NOMO-1 (cell line): ENCODE data around the gene ORM2.
"Not testable (repeated sequence)": the region's sequence is repeated elsewhere in the genome, so short reads cannot be mapped to it uniquely, and the experiment has no call there.

ENCODE experiments used
- DNase-seq, 2 experiments: peaks; one replicate each; lab custom pipeline; 2025; ENCODE audit not compliant: unreplicated experiment in 2 of 2; lab: John Stamatoyannopoulos, UW

Gene ORM2

DNA sequence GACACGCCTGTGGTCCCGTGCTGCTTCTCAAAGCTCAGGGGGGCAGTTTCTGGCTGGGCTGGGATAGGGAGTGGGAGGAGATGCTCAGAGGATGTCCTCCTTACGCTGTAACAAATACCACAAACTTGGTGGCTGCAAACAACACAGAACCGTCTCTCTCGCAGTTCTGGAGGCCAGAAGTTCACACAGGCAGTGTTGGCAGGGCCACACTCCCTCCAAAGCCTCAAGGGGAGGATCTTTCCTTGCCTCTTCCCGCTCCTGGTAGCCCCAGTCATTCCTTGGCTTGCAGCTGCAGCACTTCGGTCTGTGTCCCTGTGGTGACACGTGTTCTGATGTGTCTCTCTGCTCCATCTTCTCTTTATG lies 17.2 kb upstream of the ORM2 start:
- DNase-seq = no peak

DNA sequence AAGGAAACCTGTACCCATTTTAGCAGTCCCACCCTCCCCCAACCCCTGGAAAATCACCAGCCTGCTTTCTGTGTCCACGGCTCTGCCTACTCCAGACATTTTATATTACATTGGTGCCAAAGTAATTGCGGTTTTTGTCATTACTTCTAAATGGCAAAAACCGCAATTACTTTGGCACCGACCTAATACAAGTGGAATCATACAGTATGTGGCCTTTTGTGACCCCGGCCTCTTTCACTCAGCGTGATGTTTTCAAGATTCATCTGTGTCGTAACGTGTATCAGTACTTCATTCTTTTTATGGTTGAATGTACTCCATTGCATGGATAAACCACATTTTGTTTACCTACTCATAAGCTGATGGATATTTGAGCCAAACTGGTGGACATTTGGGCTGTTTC lies 16.5 kb upstream of the ORM2 start:
- DNase-seq = no peak

DNA sequence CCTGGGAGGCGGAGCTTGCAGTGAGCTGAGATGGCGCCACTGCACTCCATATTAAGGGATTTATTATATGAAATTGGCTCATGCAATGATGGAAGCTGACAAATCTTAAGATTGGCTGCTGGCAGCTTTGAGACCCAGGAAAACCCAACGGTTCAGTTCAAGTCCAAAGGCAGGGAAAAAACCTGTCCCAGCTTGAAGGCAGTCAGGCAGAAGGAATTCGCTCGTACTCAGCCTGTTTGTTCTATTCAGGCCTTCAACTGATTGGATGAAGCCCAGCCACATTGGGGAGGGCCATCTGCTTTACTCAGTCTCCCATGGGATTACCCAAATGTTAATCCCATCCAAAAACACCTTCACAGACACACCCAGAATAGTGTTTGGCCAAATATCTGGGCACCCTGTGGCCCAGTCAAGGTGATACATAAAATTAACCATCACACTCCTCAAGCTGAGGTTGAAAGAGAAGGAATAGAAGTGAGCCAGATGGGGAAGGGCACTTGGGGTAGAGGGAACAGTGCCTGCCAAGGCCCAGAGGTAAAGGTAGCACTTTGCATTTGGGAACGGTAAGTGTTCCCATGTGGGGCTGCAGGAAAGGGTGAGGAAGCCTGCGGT lies 15.3 kb upstream of the ORM2 start:
- DNase-seq = no peak

- no peak for DNase-seq
Observed at GRCh38 chr9:114314881-114315722, 14.6 kb upstream of the ORM2 start.

DNA sequence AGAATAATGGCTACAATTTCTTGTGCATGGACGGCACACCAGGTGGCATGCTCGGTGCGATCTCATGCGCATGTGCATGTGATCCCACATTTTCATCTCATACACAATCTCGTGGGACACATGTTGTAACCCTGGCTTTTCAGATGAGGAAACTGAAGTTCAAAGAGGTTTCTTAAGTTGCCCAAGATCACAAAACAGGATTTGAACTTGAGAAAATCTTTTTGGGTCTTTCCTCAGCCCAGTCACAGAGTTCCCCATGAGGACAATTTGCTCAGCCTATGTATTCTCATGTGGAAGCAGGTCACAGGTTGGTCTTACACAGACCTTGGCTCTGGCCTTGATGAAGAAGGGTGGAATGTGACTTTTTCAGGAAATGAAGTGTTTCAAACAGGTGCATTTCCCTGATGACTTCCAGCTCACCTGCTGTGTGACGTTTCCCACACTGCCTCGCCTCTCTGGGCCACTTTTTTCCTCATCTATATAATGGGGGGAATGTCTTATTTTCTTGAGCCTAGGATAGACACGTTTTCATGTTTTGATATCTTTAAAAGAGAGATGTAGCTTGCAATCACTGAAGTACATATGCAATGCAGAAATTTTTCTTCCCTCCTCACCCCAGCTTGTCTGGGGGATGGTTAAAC lies 13.8 kb upstream of the ORM2 start:
- DNase-seq = no peak

DNA sequence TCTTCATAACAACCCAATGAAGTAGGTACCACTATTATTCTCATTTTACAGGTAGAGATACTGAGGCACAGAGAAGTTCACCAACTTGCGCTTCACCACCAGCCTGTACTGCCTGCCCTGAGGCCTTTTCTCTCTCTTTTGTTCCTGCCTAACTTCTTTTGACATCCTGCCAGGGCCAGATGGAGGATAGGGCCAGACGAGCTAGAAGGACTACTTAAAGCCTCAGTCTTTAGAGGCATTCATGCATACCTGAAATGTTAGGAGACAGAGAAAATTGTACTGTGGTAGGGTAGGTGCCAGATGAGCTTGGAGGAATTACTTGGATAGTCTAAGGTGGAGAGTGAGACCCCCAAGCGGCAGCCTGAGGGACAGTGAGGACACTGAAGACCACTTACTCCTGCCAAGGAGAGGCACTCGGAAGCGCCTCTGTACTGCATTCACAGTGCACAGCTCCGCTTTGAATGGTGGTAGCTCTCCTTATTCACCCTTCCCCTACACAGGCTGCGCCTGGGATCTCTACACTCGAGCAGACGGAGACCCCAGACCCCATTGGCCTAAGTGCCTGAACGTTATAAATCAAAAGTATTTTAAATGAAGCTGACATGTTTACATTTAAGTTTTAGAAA lies 13.0 kb upstream of the ORM2 start:
- no peak for DNase-seq

DNA sequence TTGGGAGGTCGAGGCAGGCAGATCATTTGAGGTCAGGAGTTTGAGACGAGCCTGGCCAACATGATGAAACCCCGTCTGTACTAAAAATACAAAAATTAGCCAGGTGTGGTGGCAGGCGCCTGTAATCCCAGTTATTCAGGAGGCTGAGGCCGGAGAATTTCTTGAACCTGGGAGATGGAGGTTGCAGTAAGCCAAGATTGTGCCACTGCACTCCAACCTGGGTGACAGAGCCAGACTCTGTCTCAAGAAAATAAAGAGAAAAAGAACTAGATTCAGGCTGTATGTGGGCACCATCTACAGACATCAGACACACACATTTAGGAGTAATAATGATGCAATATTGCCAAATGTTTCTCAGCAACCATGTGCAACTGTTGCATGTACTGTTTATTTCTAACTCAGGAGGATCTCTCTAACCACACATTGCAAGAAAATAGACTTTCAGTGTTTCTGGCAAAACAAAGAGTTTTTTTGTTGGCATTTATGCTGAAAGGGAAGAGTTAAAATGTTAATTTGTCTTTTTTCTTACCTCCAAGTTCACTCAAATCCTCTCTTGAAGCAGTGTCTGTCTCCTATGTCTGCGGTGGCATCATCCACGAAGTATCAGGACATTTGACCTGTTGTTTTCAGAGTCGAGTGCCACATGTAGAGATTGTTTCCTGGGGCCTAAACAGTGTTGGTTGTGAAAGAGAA lies 11.9 kb upstream of the ORM2 start:
- peak; percentile 12 to 81 for DNase-seq

GRCh38 chr9:114318416-114318815 lies 11.3 kb upstream of the ORM2 start:
- DNase-seq = no peak

DNA sequence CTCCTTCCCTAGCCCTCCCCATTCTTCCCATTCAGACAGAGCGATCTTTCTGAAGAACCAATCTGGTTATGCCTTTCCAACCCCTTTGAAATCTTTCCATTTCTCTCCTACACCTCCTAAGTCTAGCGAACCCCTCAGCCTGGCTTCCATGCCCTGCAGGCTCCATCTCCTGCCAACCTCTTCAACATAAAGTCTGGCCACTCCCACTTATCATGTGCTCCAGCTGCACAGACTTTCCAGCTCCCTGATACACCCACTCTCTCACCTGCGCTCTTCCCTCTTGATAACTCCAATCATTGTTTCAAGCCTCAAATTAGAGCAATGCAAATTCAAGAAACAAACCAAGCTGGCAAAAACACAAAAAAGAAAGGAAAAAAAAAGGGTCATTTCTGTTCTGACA lies 10.5 kb upstream of the ORM2 start:
- no peak for DNase-seq

- DNase-seq = not testable (repeated sequence)
Observed at GRCh38 chr9:114320710-114321109, 9.0 kb upstream of the ORM2 start.

GRCh38 chr9:114321759-114322158 lies 7.9 kb upstream of the ORM2 start:
- no peak for DNase-seq

DNA sequence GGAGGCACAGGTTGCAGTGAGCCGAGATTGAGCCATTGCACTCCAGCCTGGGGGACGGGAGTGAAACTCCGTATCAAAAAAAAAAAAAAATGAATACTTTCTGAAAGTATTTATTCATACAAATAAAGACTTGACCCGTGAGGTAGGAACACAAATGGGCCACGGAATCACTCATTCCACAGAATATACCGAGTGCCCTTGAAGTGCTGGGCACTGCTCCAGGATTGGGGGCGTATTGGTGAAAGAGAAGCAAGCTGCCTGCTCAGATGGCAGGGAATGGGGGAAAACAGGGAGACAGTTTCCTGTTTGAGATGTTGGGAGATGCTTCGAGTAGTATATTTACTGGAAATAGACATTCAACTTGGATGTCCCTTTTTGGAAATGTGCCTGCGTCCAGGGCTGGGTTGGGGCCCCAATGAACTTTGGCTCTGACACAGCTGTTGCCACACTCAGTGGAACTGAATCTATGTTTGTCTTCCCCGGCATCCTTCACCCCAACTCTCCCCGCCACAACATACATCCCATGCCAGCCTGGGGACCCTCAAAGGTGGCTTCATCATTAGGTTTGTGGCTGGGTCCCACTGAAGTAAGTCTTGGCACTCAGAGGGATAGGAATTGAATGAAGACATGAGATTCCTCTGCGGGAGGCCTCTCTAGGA lies 7.4 kb upstream of the ORM2 start:
- not testable (repeated sequence) for DNase-seq

DNA sequence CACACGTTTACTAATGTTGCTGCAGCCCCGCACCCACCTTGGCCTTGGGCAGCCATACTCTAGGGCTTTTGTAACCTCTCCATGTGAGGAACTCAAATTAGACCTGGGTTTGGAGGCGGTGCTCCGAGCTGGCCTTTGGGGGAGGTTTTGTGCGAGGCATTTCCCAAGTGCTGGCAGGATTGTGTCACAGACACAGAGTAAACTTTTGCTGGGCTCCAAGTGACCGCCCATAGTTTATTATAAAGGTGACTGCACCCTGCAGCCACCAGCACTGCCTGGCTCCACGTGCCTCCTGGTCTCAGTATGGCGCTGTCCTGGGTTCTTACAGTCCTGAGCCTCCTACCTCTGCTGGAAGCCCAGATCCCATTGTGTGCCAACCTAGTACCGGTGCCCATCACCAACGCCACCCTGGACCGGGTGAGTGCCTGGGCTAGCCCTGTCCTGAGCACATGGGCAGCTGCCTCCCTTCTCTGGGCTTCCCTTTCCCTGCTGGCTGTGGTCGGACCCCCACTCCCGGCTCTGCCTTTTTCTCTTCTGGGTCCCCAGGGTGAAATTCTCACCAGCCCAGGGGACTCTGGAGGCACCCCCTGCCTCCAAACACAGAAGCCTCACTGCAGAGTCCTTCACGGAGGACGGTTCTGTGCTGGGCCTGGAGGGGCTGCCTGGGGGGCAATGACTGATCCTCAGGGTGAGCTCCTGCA lies 6.7 kb upstream of the ORM2 start, which contains the start of gene ORM1:
ORM1 (plus strand) TSS at position 268 of the 701 bp plus-strand sequence; CDS start at position 304, 36 bp downstream.
- not testable (repeated sequence) for DNase-seq

DNA sequence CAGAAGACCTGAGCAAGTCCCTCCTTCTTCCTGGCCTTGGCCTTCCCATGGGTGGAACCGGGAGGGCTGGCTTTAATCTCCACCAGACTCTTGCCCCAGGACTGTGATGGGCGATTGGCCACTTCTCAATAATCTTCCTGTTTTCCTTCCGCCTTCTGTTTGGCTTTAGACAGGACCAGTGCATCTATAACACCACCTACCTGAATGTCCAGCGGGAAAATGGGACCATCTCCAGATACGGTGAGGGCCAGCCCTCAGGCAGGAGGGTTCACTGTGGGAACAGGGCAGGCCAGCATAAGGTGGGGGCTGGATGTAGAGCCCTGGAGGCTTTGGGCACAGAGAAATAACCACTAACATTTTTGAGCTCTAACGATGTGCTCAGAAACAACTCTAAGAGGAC lies 5.8 kb upstream of the ORM2 start:
- not testable (repeated sequence) for DNase-seq

DNA sequence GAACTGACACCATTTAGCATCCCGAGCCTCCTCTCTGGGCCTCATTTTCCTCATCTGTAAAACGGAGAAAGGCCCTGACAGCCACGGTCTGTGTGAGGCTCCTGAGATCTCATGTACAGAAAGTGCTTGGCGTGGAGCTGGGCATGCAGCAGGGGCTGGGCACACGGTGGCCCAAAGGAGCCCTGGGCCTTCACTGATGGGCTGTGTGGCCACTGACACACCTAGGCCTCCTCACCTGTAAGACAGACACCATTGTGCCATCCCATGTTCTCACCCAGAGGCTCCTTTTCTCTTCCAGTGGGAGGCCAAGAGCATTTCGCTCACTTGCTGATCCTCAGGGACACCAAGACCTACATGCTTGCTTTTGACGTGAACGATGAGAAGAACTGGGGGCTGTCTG lies 5.2 kb upstream of the ORM2 start:
- DNase-seq = no peak

DNA sequence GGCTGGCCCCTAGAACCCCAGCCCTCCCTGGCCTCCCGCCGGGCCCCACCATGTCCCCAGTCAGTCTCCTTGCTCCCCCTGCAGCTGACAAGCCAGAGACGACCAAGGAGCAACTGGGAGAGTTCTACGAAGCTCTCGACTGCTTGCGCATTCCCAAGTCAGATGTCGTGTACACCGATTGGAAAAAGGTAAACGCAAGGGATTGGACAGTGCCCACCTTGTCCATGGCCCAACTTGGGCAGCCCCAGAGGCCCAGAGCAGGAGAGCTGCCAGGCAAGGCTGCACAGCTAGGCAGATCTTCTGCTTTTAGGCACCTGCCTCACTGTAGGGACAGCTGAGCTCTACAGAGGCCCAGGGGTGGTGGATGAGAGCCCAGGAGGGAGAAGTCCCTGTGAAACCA lies 4.7 kb upstream of the ORM2 start:
- DNase-seq = not testable (repeated sequence)

GRCh38 chr9:114325684-114326254 lies 3.9 kb upstream of the ORM2 start:
- DNase-seq = not testable (repeated sequence)

GRCh38 chr9:114327749-114328148 lies 1.9 kb upstream of the ORM2 start:
- DNase-seq = no peak

GRCh38 chr9:114328357-114328820 lies 1.3 kb upstream of the ORM2 start:
- not testable (repeated sequence) for DNase-seq
